Endodermal cell (in vitro differentiated cells): Measurements from ENCODE around the gene DEGS2. TPM values are rescaled to one million over a fixed set of nuclear protein-coding genes. Genes with fewer than 3 reads are reported as not detected.

Experiments
- DNase-seq: peaks from one replicate; pipeline ENCODE4 v3.0.0-alpha.2; 2017
- H3K27ac ChIP-seq: 2 replicates; pipeline ENCODE4 v1.5.1; 2013; ENCODE audit warnings: mild to moderate bottlenecking, low read depth, low read length, moderate library complexity
- H3K27me3 ChIP-seq: 2 replicates; pipeline ENCODE4 v1.6.1; 2013; ENCODE audit warnings: mild to moderate bottlenecking, low read length, moderate library complexity; ENCODE audit not compliant: insufficient read depth, control insufficient read depth, poor library complexity, severe bottlenecking
- H3K36me3 ChIP-seq: 2 replicates; pipeline ENCODE4 v1.7.0; 2013; ENCODE audit warnings: mild to moderate bottlenecking, low read length, moderate library complexity; ENCODE audit not compliant: control insufficient read depth, insufficient read depth
- H3K4me1 ChIP-seq: one replicate; pipeline ENCODE4 v1.7.0; 2013; ENCODE audit warnings: low read length; ENCODE audit not compliant: control insufficient read depth, insufficient read depth
- H3K4me3 ChIP-seq: 2 replicates; pipeline ENCODE4 v1.5.1; 2013; ENCODE audit warnings: mild to moderate bottlenecking, low read length, moderate library complexity
- H3K9ac ChIP-seq: 2 replicates; pipeline ENCODE4 v1.6.1; 2013; ENCODE audit warnings: mild to moderate bottlenecking, low read length, moderate library complexity; ENCODE audit not compliant: poor library complexity, severe bottlenecking; ENCODE audit errors: extremely low read depth
- H3K9me3 ChIP-seq: 2 replicates; pipeline ENCODE4 v1.6.1; 2013; ENCODE audit warnings: mild to moderate bottlenecking, low read length, moderate library complexity; ENCODE audit not compliant: control insufficient read depth
- H3K27ac Mint-ChIP-seq: 2 replicates; pipeline ENCODE4 v1.8.0; 2020; ENCODE audit warnings: mixed read lengths
- H3K27me3 Mint-ChIP-seq: 2 replicates; pipeline ENCODE4 v1.8.0; 2021; ENCODE audit warnings: mild to moderate bottlenecking, mixed read lengths; ENCODE audit not compliant: insufficient read depth
- H3K36me3 Mint-ChIP-seq: 2 replicates; pipeline ENCODE4 v1.8.0; 2020; ENCODE audit warnings: low read depth, mixed read lengths
- H3K4me1 Mint-ChIP-seq: 2 replicates; pipeline ENCODE4 v1.8.0; 2020; ENCODE audit warnings: mixed read lengths
- H3K4me3 Mint-ChIP-seq: 2 replicates; pipeline ENCODE4 v1.8.0; 2020; ENCODE audit warnings: mild to moderate bottlenecking, moderate library complexity, mixed read lengths
- H3K9me3 Mint-ChIP-seq: 2 replicates; pipeline ENCODE4 v1.8.0; 2020; ENCODE audit warnings: mild to moderate bottlenecking, mixed read lengths
- WGBS, 2 experiments: methylation state at CpG; one replicate each; pipeline versions ENCODE4 v1.1.5 to v1.1.7; 2013; ENCODE audit warnings: missing lambda C conversion rate in 2 of 2, mixed read lengths in 1 of 2; ENCODE audit not compliant: insufficient coverage in 1 of 2, insufficient read length in 1 of 2; 5-methylcytosine and 5-hydroxymethylcytosine counted together
- total RNA-seq, 2 donors: library from RNA; stranded (reverse); fragmentation: NEBNext Ultra II Directional in 1 of 2; extraction: Animal tissue kit (Norgen Biotek cat#: 25700) in 1 of 2; gene quantifications; 2 replicates in 1 of 2; 3 replicates in 1 of 2; pipeline ENCODE4 v1.2.1, GENCODE V29; 2021
- TF ChIP-seq, protein P1 (sequence below): fragments of 200-600 bp; sonication (generic); conservative IDR thresholded peaks from 2 replicates; pipeline ENCODE4 v1.5.0; 2021; ENCODE audit warnings: antibody characterized with exemption, mild to moderate bottlenecking

Gene DEGS2
- total RNA-seq, 2 donors from 2014 or later: 0.18 to 0.24 TPM

DNA sequence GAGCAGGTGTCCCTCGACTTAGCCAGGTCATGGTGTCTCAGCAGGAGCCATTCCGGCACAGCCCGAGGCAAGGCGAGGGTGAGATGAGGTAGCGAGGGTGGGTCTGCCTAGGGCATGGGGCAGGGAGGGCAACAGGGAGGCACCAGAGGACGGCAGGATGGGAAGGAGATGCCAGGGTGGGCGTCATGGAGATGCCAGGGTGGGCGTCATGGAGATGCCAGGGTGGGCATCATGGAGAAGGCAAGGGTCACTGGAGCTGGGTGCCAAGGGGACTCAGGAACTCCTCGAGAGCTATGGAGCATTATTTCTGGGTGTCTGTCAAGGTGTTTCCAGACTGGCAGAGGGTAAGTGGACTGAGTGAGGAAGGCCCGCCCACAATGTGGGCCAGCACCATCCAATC is 7.4 kb downstream of the DEGS2 start:
- TF ChIP-seq, protein P1, sequence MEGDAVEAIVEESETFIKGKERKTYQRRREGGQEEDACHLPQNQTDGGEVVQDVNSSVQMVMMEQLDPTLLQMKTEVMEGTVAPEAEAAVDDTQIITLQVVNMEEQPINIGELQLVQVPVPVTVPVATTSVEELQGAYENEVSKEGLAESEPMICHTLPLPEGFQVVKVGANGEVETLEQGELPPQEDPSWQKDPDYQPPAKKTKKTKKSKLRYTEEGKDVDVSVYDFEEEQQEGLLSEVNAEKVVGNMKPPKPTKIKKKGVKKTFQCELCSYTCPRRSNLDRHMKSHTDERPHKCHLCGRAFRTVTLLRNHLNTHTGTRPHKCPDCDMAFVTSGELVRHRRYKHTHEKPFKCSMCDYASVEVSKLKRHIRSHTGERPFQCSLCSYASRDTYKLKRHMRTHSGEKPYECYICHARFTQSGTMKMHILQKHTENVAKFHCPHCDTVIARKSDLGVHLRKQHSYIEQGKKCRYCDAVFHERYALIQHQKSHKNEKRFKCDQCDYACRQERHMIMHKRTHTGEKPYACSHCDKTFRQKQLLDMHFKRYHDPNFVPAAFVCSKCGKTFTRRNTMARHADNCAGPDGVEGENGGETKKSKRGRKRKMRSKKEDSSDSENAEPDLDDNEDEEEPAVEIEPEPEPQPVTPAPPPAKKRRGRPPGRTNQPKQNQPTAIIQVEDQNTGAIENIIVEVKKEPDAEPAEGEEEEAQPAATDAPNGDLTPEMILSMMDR: no peak
- no peak overlapping the region for H3K4me3 Mint-ChIP-seq
- Histone ChIP-seq H3K36me3 (no peaks in the 10 kb centered on the region), H3K9ac (no peak overlapping the region), H3K4me3 (no peak overlapping the region), H3K27ac (no peak overlapping the region), H3K27me3 (peaks cover 12% of the 10 kb centered on the region), H3K4me1 (no peaks in the 10 kb centered on the region), H3K9me3 (no peaks in the 10 kb centered on the region)
- no peak overlapping the region for H3K27ac Mint-ChIP-seq
- WGBS, 2 experiments: 90 to 95% methylated on average over 6 to 10 of the region's 10 CpGs
- no peak for DNase-seq
- peaks cover 6% of the 10 kb centered on the region for H3K4me1 Mint-ChIP-seq
- peaks cover 4% of the 10 kb centered on the region for H3K9me3 Mint-ChIP-seq
- peaks cover 27% of the 10 kb centered on the region for H3K27me3 Mint-ChIP-seq
- peaks cover 2% of the 10 kb centered on the region for H3K36me3 Mint-ChIP-seq

DNA sequence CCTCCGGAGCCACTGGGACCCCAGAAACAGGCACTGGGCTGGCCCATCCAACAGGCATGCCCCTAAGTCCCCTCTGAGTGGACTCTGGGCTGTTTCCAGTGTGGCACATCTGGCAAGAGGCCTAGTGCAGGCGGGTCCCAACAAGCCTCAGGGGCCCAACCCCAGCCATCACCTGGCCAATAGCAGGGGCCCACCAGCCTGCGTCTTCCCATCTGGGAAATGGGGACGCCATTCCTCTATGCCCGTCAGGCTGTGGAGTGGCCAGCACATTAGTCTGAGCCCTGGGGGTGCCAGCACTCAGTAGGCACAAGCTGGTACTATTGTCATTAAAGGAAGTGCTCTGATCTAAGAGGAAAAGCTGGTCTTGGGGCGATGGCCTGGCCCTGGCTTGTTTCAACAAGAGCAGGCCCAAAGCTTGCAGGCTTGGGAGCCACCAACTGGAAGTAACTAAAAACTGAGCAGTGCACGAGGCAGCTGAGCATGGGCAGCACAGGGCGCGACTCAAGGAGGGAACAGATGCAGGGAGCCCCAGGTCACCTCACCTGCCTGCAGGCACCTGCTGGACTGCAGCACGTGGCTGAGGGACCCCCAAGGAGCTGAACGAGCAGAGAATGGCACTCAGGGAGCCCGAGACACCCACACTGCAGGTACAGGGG is 8.4 kb downstream of the DEGS2 start:
- Mint-ChIP-seq H3K36me3 (peaks cover 2% of the 10 kb centered on the region), H3K4me3 (no peak overlapping the region), H3K27me3 (peaks cover 17% of the 10 kb centered on the region), H3K27ac (no peak overlapping the region), H3K9me3 (peaks cover 4% of the 10 kb centered on the region), H3K4me1 (peaks cover 6% of the 10 kb centered on the region)
- H3K27ac ChIP-seq: no peak overlapping the region
- WGBS, 2 experiments: 77 to 79% methylated on average over 12 of the region's 12 CpGs
- no peak overlapping the region for H3K9ac ChIP-seq
- TF ChIP-seq, protein P1: no peak
- DNase-seq: no peak
- H3K9me3 ChIP-seq: no peaks in the 10 kb centered on the region
- H3K36me3 ChIP-seq: no peaks in the 10 kb centered on the region
- H3K27me3 ChIP-seq: peaks cover 2% of the 10 kb centered on the region
- H3K4me1 ChIP-seq: no peaks in the 10 kb centered on the region
- no peak overlapping the region for H3K4me3 ChIP-seq

DNA sequence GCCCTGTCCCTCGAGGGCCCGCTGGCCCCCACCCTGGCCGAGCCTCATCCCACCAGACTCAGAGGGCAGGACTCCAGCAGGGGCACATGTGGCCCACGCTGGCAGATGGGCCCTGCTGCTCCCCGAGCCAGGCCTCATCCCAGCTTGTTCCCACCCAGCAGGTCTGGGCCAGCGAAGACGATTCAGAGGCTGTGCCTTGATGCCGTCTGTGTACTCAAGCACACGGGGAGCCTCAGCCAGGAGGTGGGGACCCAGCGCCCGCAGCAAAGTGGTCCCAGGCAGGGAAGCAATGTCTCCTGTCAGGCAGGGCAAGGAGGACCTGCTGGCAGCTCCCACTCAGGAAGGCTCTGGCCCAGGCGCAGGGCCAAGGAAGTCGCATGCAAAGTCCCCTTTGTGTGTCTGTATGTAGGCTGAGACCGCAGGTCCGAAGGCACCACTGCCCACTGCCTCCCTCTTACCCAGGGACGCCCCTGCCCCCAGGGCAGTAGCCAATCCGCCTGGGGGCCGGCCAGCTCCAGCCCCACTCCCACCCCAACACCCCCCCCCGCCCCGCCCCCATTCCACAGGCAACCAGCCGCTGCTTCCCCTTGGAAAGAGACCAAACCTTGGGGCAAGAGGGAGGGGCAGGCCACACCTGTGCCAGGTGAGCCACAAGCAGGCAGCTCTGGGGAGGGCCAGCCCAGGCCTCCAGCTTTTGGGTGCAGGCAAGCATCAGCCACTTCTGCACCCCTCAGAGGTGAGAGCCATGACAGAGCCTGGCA is 9.4 kb downstream of the DEGS2 start:
- no peak for DNase-seq
- WGBS, 2 experiments: 86 to 90% methylated on average over 9 to 15 of the region's 21 CpGs
- no peak overlapping the region for H3K4me3 Mint-ChIP-seq
- H3K27ac ChIP-seq: no peak overlapping the region
- H3K27me3 ChIP-seq: no peaks in the 10 kb centered on the region
- TF ChIP-seq, protein P1: no peak
- H3K36me3 Mint-ChIP-seq: peaks cover 2% of the 10 kb centered on the region
- H3K9me3 Mint-ChIP-seq: peaks cover 3% of the 10 kb centered on the region
- H3K36me3 ChIP-seq: no peaks in the 10 kb centered on the region
- no peak overlapping the region for H3K4me3 ChIP-seq
- peaks cover 7% of the 10 kb centered on the region for H3K27me3 Mint-ChIP-seq
- no peaks in the 10 kb centered on the region for H3K4me1 ChIP-seq
- no peaks in the 10 kb centered on the region for H3K9me3 ChIP-seq
- no peaks in the 10 kb centered on the region for H3K4me1 Mint-ChIP-seq
- no peak overlapping the region for H3K27ac Mint-ChIP-seq
- no peak overlapping the region for H3K9ac ChIP-seq
